ENCODE results near the gene AGAP6. TPM values are rescaled to one million over a fixed set of nuclear protein-coding genes. Genes with fewer than 3 reads are reported as not detected.
"Not testable (repeated sequence)": the region's sequence is repeated elsewhere in the genome, so short reads cannot be mapped to it uniquely, and the experiment has no call there.

AGAP6 gene
- total RNA-seq, 1 donor from 2014 or later, result 27.7 TPM

GRCh38 chr10:50024716-50025383, 36.6 kb downstream of the AGAP6 start:
- DNase-seq (ENCODE audit: low spot score), result not testable (repeated sequence)

GRCh38 chr10:50025627-50026026, 37.4 kb downstream of the AGAP6 start:
- no peak for DNase-seq (ENCODE audit: low spot score)

- no peak for DNase-seq (ENCODE audit: low spot score)
Measured at GRCh38 chr10:50027195-50027594, 39.0 kb downstream of the AGAP6 start.

GRCh38 chr10:50033481-50033880, 45.3 kb downstream of the AGAP6 start:
- DNase-seq (ENCODE audit: low spot score), result no peak

- DNase-seq (ENCODE audit: low spot score), result not testable (repeated sequence)
Measured at GRCh38 chr10:50035337-50035736, 47.1 kb downstream of the AGAP6 start.

- DNase-seq (ENCODE audit: low spot score), result no peak
Measured at GRCh38 chr10:50044941-50045664, 56.9 kb downstream of the AGAP6 start.

GRCh38 chr10:50046457-50046856, 58.3 kb downstream of the AGAP6 start:
- DNase-seq (ENCODE audit: low spot score), result not testable (repeated sequence)

GRCh38 chr10:50047594-50047993, 59.4 kb downstream of the AGAP6 start:
- DNase-seq (ENCODE audit: low spot score), result not testable (repeated sequence)

- not testable (repeated sequence) for DNase-seq (ENCODE audit: low spot score)
Measured at GRCh38 chr10:50051995-50052660, 63.9 kb downstream of the AGAP6 start.

GRCh38 chr10:50052778-50053376, 64.7 kb downstream of the AGAP6 start:
- not testable (repeated sequence) for DNase-seq (ENCODE audit: low spot score)

GRCh38 chr10:50055494-50056292, 67.5 kb downstream of the AGAP6 start:
- DNase-seq (ENCODE audit: low spot score), result not testable (repeated sequence)

- DNase-seq (ENCODE audit: low spot score), result not testable (repeated sequence)
Measured at GRCh38 chr10:50056654-50057053, 68.4 kb downstream of the AGAP6 start.

GRCh38 chr10:50058727-50059126, 70.5 kb downstream of the AGAP6 start:
- not testable (repeated sequence) for DNase-seq (ENCODE audit: low spot score)

- DNase-seq (ENCODE audit: low spot score), result not testable (repeated sequence)
Measured at GRCh38 chr10:50059946-50060345, 71.7 kb downstream of the AGAP6 start.

Other genes starting within 250 kb of the AGAP6 start
- gene OGDHL, start 226.1 kb upstream of the AGAP6 start, total RNA-seq, result 6.0 TPM
- 38.9 TPM for gene PARG, start 46.4 kb upstream of the AGAP6 start, total RNA-seq
- 34.1 TPM for gene TIMM23B, start 46.4 kb upstream of the AGAP6 start, total RNA-seq
- 37.8 TPM for gene WASHC2A, start 79.5 kb downstream of the AGAP6 start, total RNA-seq

Measured in ureter (tissue), 1 donor.